ENCODE measurements around the gene HPF1. TPM values are rescaled to one million over a fixed set of nuclear protein-coding genes. Genes with fewer than 3 reads are reported as not detected.

Gene HPF1
- total RNA-seq, 2 donors from 2014 or later: 33.4 to 50.5 TPM

GRCh38 chr4:169682372-169683047, 75.2 kb downstream of the HPF1 start:
- H3K36me3 ChIP-seq (ENCODE audit: control insufficient read depth, insufficient read depth, low read length): peaks cover 33% of the 10 kb centered on the region
- 92 to 95% methylated on average over 2 to 4 of the region's 4 CpGs for WGBS, 2 experiments (ENCODE audit: insufficient coverage in 1 of 2, insufficient read length in 1 of 2)
- no peak overlapping the region for H3K4me3 ChIP-seq (ENCODE audit: low read length)
- H3K4me1 ChIP-seq (ENCODE audit: control insufficient read depth, insufficient read depth, low read length): no peaks in the 10 kb centered on the region
- no peak overlapping the region for H3K9ac ChIP-seq (ENCODE audit: extremely low read depth, low read length, poor library complexity, severe bottlenecking)
- H3K27me3 ChIP-seq (ENCODE audit: control insufficient read depth, insufficient read depth, low read length, poor library complexity, severe bottlenecking): no peaks in the 10 kb centered on the region
- no peak overlapping the region for H3K27ac Mint-ChIP-seq
- peaks cover 52% of the 10 kb centered on the region for H3K36me3 Mint-ChIP-seq (ENCODE audit: low read depth)
- no peak overlapping the region for H3K4me3 Mint-ChIP-seq
- no peaks in the 10 kb centered on the region for H3K4me1 Mint-ChIP-seq
- peaks cover 17% of the 10 kb centered on the region for H3K9me3 ChIP-seq (ENCODE audit: control insufficient read depth, low read length)
- no peak for DNase-seq
- H3K27ac ChIP-seq (ENCODE audit: low read depth, low read length): no peak overlapping the region
- no peak for TF ChIP-seq CTCF (conservative IDR thresholded peaks at IDR 0.05)
- H3K27me3 Mint-ChIP-seq (ENCODE audit: insufficient read depth): no peaks in the 10 kb centered on the region
- peaks cover 18% of the 10 kb centered on the region for H3K9me3 Mint-ChIP-seq

Other genes with a start within 250 kb of the HPF1 start
- gene NEK1, start 145.4 kb downstream of the HPF1 start, total RNA-seq: 10 to 100 TPM; 12.2 to 15.1 TPM
- 10 to 100 TPM; 36.4 to 43.8 TPM for gene CLCN3, start 137.4 kb downstream of the HPF1 start, total RNA-seq

Data from endodermal cell (in vitro differentiated cells).